GM23338 (cell line): ENCODE measurements around the gene ARRDC4. TPM values are rescaled to one million over a fixed set of nuclear protein-coding genes. Genes with fewer than 3 reads are reported as not detected.

Experiments used
- ATAC-seq: fragments of 200-7000 bp; cut with Tn5 transposase; 3 replicates; pipeline ENCODE4 v1.9.1; 2020
- DNase-seq: peaks from one replicate; pipeline ENCODE4 v3.0.0-alpha.2; 2015; ENCODE audit warnings: low spot score
- H2AFZ ChIP-seq: fragments of 200-600 bp; sonication (generic); 2 replicates; pipeline ENCODE4 v1.8.0; 2016; ENCODE audit warnings: antibody characterized with exemption, mild to moderate bottlenecking, moderate library complexity
- H3F3A ChIP-seq: fragments of 200-600 bp; sonication (generic); replicated peaks from 2 replicates; pipeline ENCODE4 v1.8.0; 2017; ENCODE audit warnings: antibody characterized with exemption, mixed run types, low read depth
- H3K27ac ChIP-seq: fragments of 200-600 bp; sonication (generic); 2 replicates; pipeline ENCODE4 v1.6.1; 2016; ENCODE audit warnings: low read depth
- H3K27me3 ChIP-seq: fragments of 200-600 bp; sonication (generic); 2 replicates; pipeline ENCODE4 v1.8.0; 2016; ENCODE audit warnings: mild to moderate bottlenecking, mixed run types, moderate library complexity; ENCODE audit not compliant: insufficient read depth
- H3K36me3 ChIP-seq: fragments of 200-600 bp; sonication (generic); 2 replicates; pipeline ENCODE4 v1.8.0; 2016; ENCODE audit warnings: mild to moderate bottlenecking; ENCODE audit not compliant: insufficient read depth
- H3K4me1 ChIP-seq: fragments of 200-600 bp; sonication (generic); 2 replicates; pipeline ENCODE4 v1.8.0; 2016; ENCODE audit warnings: mild to moderate bottlenecking, moderate library complexity; ENCODE audit not compliant: insufficient read depth
- H3K4me2 ChIP-seq: fragments of 200-600 bp; sonication (generic); 2 replicates; pipeline ENCODE4 v1.7.1; 2017; ENCODE audit warnings: mixed run types
- H3K4me3 ChIP-seq: fragments of 200-600 bp; sonication (generic); 2 replicates; pipeline ENCODE4 v1.6.1; 2016; ENCODE audit warnings: mixed run types
- H3K79me2 ChIP-seq: fragments of 200-600 bp; sonication (generic); replicated peaks from 2 replicates; pipeline ENCODE4 v1.8.0; 2017; ENCODE audit warnings: mild to moderate bottlenecking; ENCODE audit not compliant: insufficient read depth
- H3K9me2 ChIP-seq: fragments of 200-600 bp; sonication (generic); 2 replicates; pipeline ENCODE4 v1.8.0; 2017; ENCODE audit not compliant: insufficient read depth
- H4K20me1 ChIP-seq: fragments of 200-600 bp; sonication (generic); replicated peaks from 2 replicates; pipeline ENCODE4 v1.8.0; 2017; ENCODE audit warnings: mild to moderate bottlenecking; ENCODE audit not compliant: insufficient read depth
- H3K27ac Mint-ChIP-seq: 2 replicates; pipeline ENCODE4 v1.8.0; 2020; ENCODE audit warnings: inconsistent platforms, mild to moderate bottlenecking, moderate library complexity, mixed read lengths
- H3K27me3 Mint-ChIP-seq: 3 replicates; pipeline ENCODE4 v1.8.0; 2022; ENCODE audit warnings: low read depth, mild to moderate bottlenecking, moderate library complexity, mixed read lengths, inconsistent platforms; ENCODE audit not compliant: insufficient read depth, poor library complexity
- H3K36me3 Mint-ChIP-seq: 3 replicates; pipeline ENCODE4 v1.8.0; 2021; ENCODE audit warnings: low read depth, mild to moderate bottlenecking, inconsistent platforms, moderate library complexity, mixed read lengths
- H3K4me1 Mint-ChIP-seq: 3 replicates; pipeline ENCODE4 v1.8.0; 2020; ENCODE audit warnings: mild to moderate bottlenecking, inconsistent platforms, mixed read lengths
- H3K4me3 Mint-ChIP-seq: 3 replicates; pipeline ENCODE4 v1.8.0; 2021; ENCODE audit warnings: moderate library complexity, mild to moderate bottlenecking, inconsistent platforms, mixed read lengths
- H3K9me3 Mint-ChIP-seq: 3 replicates; pipeline ENCODE4 v1.8.0; 2020; ENCODE audit warnings: moderate library complexity, mild to moderate bottlenecking, inconsistent platforms, mixed read lengths
- CREB1 ChIP-seq: fragments of 250-450 bp; sonication (Bioruptor Pico); IDR thresholded peaks from 2 replicates; pipeline ENCODE4 v1.5.0; 2020; ENCODE audit warnings: low read depth, mild to moderate bottlenecking, moderate library complexity
- EZH2 ChIP-seq: fragments of 200-600 bp; sonication (generic); IDR thresholded peaks from one replicate; pipeline ENCODE4 v1.8.0; 2017; ENCODE audit warnings: antibody characterized with exemption, mild to moderate bottlenecking, low read depth; ENCODE audit not compliant: unreplicated experiment
- EZH2phosphoT487 ChIP-seq: fragments of 200-600 bp; sonication (generic); IDR thresholded peaks from one replicate; pipeline ENCODE4 v1.8.1; 2018; ENCODE audit warnings: antibody characterized with exemption; ENCODE audit not compliant: unreplicated experiment
- JUNB ChIP-seq: IDR thresholded peaks from one replicate; pipeline ENCODE4 v1.6.1; 2016; ENCODE audit warnings: antibody characterized with exemption; ENCODE audit not compliant: unreplicated experiment
- NANOG ChIP-seq: IDR thresholded peaks from 2 replicates; pipeline ENCODE4 v1.6.1; 2016; ENCODE audit warnings: antibody characterized with exemption, borderline replicate concordance
- POLR2AphosphoS5 ChIP-seq: IDR thresholded peaks from 2 replicates; pipeline ENCODE4 v1.6.1; 2016; ENCODE audit warnings: antibody characterized with exemption, low read depth
- STAT1 ChIP-seq: IDR thresholded peaks from one replicate; pipeline ENCODE4 v1.6.1; 2016; ENCODE audit warnings: antibody characterized with exemption; ENCODE audit not compliant: unreplicated experiment
- ZNF114 ChIP-seq: fragments of 250-450 bp; sonication (Bioruptor Pico); IDR thresholded peaks from 2 replicates; pipeline ENCODE4 v1.5.0; 2020; ENCODE audit warnings: mild to moderate bottlenecking, moderate library complexity
- ZNF331 ChIP-seq: fragments of 250-450 bp; sonication (Bioruptor Pico); IDR thresholded peaks from 2 replicates; pipeline ENCODE4 v1.5.0; 2020; ENCODE audit warnings: low read depth, mild to moderate bottlenecking, moderate library complexity
- polyA plus RNA-seq: library from polyadenylated mRNA; unstranded; fragments of >200 nt; fragmentation: Nextera tagmentation; extraction: Ambion mirVana; gene quantifications from 2 replicates; pipeline ENCODE4 v1.2.1, GENCODE V29; 2016
- total RNA-seq: library from RNA; depleted of rRNA; stranded (reverse); fragments of >200 nt; shearing (Covaris generic); gene quantifications from 2 replicates; pipeline ENCODE4 v1.2.3, GENCODE V29; 2014
- TF ChIP-seq, protein P1 (sequence below): fragments of 250-450 bp; sonication (Bioruptor Pico); IDR thresholded peaks from 2 replicates; pipeline ENCODE4 v1.5.0; 2020; ENCODE audit warnings: mild to moderate bottlenecking, moderate library complexity
- TF ChIP-seq, protein P2 (sequence below), 2 experiments: fragments of 200-600 bp in 1 of 2; sonication (generic) in 1 of 2; conservative IDR thresholded peaks; 2 replicates each; pipeline versions ENCODE4 v1.5.1 to v1.6.1; 2016 to 2017; ENCODE audit warnings: antibody characterized with exemption in 2 of 2, low read depth in 2 of 2, mild to moderate bottlenecking in 2 of 2, moderate library complexity in 1 of 2
- TF ChIP-seq, protein P3 (sequence below): IDR thresholded peaks from 2 replicates; pipeline ENCODE4 v1.6.1; 2016; ENCODE audit warnings: antibody characterized with exemption
- TF ChIP-seq, protein P4 (sequence below): IDR thresholded peaks from one replicate; pipeline ENCODE4 v1.6.1; 2018; ENCODE audit warnings: antibody characterized with exemption; ENCODE audit not compliant: unreplicated experiment

The ARRDC4 gene
- total and polyA plus RNA-seq, 2 experiments from 2014 or later, result 2.0 to 6.9 TPM

DNA sequence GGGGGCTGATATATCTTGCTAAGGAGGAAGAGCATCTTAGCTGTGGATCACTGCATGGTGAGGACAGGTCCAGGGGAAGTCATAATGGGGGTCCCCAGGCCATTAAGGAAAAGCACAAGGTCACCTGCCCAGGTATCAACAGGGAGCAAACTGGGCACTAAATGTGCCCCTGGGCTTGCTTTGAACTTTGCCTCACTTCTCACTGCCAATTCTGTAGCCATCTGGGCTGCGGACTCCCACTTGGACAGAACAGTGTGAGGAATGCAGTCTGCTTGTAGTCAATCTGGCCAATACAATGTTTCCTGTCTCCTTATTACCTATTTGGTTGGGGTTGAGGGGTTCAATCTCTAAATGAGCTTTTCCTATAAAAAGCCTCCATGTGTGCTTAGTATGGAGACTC lies 21.3 kb downstream of the ARRDC4 start:
- H3K79me2 ChIP-seq, result no peaks in the 10 kb centered on the region
- H3K4me2 ChIP-seq, result no peak overlapping the region
- H3K36me3 Mint-ChIP-seq, result peaks cover 9% of the 10 kb centered on the region; the same call in 2 of the 3 replicates
- H4K20me1 ChIP-seq, result no peaks in the 10 kb centered on the region
- no peaks in the 10 kb centered on the region for H3F3A ChIP-seq
- H3K27ac ChIP-seq, result no peak overlapping the region
- no peak overlapping the region for H3K4me3 ChIP-seq
- no peaks in the 10 kb centered on the region for H3K27me3 ChIP-seq
- H3K9me3 Mint-ChIP-seq, result peaks cover 13% of the 10 kb centered on the region
- no peak overlapping the region for H3K4me3 Mint-ChIP-seq
- no peak overlapping the region for H3K27ac Mint-ChIP-seq
- no peak overlapping the region; the same call in 1 of the 2 replicates for H2AFZ ChIP-seq
- no peaks in the 10 kb centered on the region for H3K4me1 ChIP-seq
- H3K4me1 Mint-ChIP-seq, result no peaks in the 10 kb centered on the region; the same call in 2 of the 3 replicates
- H3K27me3 Mint-ChIP-seq, result peaks cover 2% of the 10 kb centered on the region
- no peaks in the 10 kb centered on the region; the same call in 1 of the 2 replicates for H3K36me3 ChIP-seq
- DNase-seq (no peak), ATAC-seq (no peak)
- TF ChIP-seq, protein P1, sequence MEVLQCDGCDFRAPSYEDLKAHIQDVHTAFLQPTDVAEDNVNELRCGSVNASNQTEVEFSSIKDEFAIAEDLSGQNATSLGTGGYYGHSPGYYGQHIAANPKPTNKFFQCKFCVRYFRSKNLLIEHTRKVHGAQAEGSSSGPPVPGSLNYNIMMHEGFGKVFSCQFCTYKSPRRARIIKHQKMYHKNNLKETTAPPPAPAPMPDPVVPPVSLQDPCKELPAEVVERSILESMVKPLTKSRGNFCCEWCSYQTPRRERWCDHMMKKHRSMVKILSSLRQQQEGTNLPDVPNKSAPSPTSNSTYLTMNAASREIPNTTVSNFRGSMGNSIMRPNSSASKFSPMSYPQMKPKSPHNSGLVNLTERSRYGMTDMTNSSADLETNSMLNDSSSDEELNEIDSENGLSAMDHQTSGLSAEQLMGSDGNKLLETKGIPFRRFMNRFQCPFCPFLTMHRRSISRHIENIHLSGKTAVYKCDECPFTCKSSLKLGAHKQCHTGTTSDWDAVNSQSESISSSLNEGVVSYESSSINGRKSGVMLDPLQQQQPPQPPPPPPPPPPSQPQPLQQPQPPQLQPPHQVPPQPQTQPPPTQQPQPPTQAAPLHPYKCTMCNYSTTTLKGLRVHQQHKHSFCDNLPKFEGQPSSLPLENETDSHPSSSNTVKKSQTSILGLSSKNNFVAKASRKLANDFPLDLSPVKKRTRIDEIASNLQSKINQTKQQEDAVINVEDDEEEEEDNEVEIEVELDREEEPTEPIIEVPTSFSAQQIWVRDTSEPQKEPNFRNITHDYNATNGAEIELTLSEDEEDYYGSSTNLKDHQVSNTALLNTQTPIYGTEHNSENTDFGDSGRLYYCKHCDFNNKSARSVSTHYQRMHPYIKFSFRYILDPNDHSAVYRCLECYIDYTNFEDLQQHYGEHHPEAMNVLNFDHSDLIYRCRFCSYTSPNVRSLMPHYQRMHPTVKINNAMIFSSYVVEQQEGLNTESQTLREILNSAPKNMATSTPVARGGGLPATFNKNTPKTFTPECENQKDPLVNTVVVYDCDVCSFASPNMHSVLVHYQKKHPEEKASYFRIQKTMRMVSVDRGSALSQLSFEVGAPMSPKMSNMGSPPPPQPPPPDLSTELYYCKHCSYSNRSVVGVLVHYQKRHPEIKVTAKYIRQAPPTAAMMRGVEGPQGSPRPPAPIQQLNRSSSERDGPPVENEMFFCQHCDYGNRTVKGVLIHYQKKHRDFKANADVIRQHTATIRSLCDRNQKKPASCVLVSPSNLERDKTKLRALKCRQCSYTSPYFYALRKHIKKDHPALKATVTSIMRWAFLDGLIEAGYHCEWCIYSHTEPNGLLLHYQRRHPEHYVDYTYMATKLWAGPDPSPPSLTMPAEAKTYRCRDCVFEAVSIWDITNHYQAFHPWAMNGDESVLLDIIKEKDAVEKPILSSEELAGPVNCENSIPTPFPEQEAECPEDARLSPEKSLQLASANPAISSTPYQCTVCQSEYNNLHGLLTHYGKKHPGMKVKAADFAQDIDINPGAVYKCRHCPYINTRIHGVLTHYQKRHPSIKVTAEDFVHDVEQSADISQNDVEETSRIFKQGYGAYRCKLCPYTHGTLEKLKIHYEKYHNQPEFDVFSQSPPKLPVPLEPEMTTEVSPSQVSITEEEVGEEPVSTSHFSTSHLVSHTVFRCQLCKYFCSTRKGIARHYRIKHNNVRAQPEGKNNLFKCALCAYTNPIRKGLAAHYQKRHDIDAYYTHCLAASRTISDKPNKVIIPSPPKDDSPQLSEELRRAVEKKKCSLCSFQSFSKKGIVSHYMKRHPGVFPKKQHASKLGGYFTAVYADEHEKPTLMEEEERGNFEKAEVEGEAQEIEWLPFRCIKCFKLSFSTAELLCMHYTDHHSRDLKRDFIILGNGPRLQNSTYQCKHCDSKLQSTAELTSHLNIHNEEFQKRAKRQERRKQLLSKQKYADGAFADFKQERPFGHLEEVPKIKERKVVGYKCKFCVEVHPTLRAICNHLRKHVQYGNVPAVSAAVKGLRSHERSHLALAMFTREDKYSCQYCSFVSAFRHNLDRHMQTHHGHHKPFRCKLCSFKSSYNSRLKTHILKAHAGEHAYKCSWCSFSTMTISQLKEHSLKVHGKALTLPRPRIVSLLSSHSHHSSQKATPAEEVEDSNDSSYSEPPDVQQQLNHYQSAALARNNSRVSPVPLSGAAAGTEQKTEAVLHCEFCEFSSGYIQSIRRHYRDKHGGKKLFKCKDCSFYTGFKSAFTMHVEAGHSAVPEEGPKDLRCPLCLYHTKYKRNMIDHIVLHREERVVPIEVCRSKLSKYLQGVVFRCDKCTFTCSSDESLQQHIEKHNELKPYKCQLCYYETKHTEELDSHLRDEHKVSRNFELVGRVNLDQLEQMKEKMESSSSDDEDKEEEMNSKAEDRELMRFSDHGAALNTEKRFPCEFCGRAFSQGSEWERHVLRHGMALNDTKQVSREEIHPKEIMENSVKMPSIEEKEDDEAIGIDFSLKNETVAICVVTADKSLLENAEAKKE (CRISPR knock-in tag), result no peak
- TF ChIP-seq NANOG, result no peak
- no peak for TF ChIP-seq ZNF114 (CRISPR knock-in tag)
- TF ChIP-seq EZH2phosphoT487, result no peak
- TF ChIP-seq JUNB, result no peak
- no peak for TF ChIP-seq STAT1
- TF ChIP-seq ZNF331, result no peak
- TF ChIP-seq POLR2AphosphoS5, result no peak
- TF ChIP-seq, protein P2, sequence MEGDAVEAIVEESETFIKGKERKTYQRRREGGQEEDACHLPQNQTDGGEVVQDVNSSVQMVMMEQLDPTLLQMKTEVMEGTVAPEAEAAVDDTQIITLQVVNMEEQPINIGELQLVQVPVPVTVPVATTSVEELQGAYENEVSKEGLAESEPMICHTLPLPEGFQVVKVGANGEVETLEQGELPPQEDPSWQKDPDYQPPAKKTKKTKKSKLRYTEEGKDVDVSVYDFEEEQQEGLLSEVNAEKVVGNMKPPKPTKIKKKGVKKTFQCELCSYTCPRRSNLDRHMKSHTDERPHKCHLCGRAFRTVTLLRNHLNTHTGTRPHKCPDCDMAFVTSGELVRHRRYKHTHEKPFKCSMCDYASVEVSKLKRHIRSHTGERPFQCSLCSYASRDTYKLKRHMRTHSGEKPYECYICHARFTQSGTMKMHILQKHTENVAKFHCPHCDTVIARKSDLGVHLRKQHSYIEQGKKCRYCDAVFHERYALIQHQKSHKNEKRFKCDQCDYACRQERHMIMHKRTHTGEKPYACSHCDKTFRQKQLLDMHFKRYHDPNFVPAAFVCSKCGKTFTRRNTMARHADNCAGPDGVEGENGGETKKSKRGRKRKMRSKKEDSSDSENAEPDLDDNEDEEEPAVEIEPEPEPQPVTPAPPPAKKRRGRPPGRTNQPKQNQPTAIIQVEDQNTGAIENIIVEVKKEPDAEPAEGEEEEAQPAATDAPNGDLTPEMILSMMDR (conservative IDR thresholded peaks at IDR 0.05; ENCODE audit: low read depth in 2 of 2), result no peak
- no peak for TF ChIP-seq CREB1 (CRISPR knock-in tag)
- TF ChIP-seq EZH2, result no peak
- TF ChIP-seq, protein P3, sequence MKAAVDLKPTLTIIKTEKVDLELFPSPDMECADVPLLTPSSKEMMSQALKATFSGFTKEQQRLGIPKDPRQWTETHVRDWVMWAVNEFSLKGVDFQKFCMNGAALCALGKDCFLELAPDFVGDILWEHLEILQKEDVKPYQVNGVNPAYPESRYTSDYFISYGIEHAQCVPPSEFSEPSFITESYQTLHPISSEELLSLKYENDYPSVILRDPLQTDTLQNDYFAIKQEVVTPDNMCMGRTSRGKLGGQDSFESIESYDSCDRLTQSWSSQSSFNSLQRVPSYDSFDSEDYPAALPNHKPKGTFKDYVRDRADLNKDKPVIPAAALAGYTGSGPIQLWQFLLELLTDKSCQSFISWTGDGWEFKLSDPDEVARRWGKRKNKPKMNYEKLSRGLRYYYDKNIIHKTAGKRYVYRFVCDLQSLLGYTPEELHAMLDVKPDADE, result no peak
- TF ChIP-seq, protein P4, sequence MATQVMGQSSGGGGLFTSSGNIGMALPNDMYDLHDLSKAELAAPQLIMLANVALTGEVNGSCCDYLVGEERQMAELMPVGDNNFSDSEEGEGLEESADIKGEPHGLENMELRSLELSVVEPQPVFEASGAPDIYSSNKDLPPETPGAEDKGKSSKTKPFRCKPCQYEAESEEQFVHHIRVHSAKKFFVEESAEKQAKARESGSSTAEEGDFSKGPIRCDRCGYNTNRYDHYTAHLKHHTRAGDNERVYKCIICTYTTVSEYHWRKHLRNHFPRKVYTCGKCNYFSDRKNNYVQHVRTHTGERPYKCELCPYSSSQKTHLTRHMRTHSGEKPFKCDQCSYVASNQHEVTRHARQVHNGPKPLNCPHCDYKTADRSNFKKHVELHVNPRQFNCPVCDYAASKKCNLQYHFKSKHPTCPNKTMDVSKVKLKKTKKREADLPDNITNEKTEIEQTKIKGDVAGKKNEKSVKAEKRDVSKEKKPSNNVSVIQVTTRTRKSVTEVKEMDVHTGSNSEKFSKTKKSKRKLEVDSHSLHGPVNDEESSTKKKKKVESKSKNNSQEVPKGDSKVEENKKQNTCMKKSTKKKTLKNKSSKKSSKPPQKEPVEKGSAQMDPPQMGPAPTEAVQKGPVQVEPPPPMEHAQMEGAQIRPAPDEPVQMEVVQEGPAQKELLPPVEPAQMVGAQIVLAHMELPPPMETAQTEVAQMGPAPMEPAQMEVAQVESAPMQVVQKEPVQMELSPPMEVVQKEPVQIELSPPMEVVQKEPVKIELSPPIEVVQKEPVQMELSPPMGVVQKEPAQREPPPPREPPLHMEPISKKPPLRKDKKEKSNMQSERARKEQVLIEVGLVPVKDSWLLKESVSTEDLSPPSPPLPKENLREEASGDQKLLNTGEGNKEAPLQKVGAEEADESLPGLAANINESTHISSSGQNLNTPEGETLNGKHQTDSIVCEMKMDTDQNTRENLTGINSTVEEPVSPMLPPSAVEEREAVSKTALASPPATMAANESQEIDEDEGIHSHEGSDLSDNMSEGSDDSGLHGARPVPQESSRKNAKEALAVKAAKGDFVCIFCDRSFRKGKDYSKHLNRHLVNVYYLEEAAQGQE, result no peak
- peaks cover 4% of the 10 kb centered on the region; the same call in 1 of the 2 replicates for H3K9me2 ChIP-seq
